Esophagus squamous epithelium (tissue), 4 donors: ENCODE results near the gene KRT10.

Experiments
- CTCF ChIP-seq, 6 experiments: fragments of 450-650 bp in 4 of 6; fragments of 200-600 bp in 2 of 6; sonication (generic) in 2 of 6; IDR thresholded peaks; one replicate each; pipeline ENCODE4 v1.5.1; 2016 to 2019; ENCODE audit warnings: antibody characterized with exemption in 6 of 6, mild to moderate bottlenecking in 4 of 6, moderate library complexity in 4 of 6
- POLR2A ChIP-seq, 4 donors: fragments of 450-650 bp; IDR thresholded peaks; one replicate each; pipeline ENCODE4 v1.6.1; 2017; ENCODE audit warnings: antibody characterized with exemption in 4 of 4, mild to moderate bottlenecking in 4 of 4, moderate library complexity in 3 of 4

GRCh38 chr17:40806131-40806530 is 16.3 kb downstream of the KRT10 start:
- TF ChIP-seq CTCF (IDR thresholded peaks at IDR 0.05) = no peak
- TF ChIP-seq POLR2A (IDR thresholded peaks at IDR 0.05) = no peak
